Transverse colon (tissue), 4 donors: ENCODE data around the gene ZNF189.

Source experiments
- CTCF ChIP-seq, 5 experiments: fragments of 200-600 bp in 3 of 5; fragments of 450-650 bp in 2 of 5; sonication (generic) in 3 of 5; IDR thresholded peaks; 1 replicate in 2 of 5; 2 replicates in 3 of 5; pipeline ENCODE4 v1.5.1; 2016 to 2017; ENCODE audit warnings: antibody characterized with exemption in 5 of 5, inconsistent platforms in 3 of 5, mild to moderate bottlenecking in 2 of 5, moderate library complexity in 1 of 5
- EP300 ChIP-seq: sonication (generic); formaldehyde crosslinking; IDR thresholded peaks from one replicate; pipeline ENCODE4 v1.6.1; 2017; ENCODE audit warnings: antibody characterized with exemption, low read depth
- POLR2A ChIP-seq: fragments of 450-650 bp; IDR thresholded peaks from one replicate; pipeline ENCODE4 v1.6.1; 2016; ENCODE audit warnings: antibody characterized with exemption, mild to moderate bottlenecking, moderate library complexity
- POLR2AphosphoS5 ChIP-seq, 3 donors: sonication (generic); formaldehyde crosslinking; IDR thresholded peaks; one replicate each; pipeline ENCODE4 v1.6.1; 2016; ENCODE audit warnings: antibody characterized with exemption in 3 of 3

- TF ChIP-seq POLR2A: no peak
- no peak for TF ChIP-seq CTCF (IDR thresholded peaks at IDR 0.05)
- no peak for TF ChIP-seq EP300
- no peak for TF ChIP-seq POLR2AphosphoS5 (IDR thresholded peaks at IDR 0.05)
Measured at GRCh38 chr9:101432740-101433139, 34.1 kb downstream of the ZNF189 start.
